B cell (primary cell): ENCODE data around the gene ARHGAP20. TPM values are rescaled to one million over a fixed set of nuclear protein-coding genes. Genes with fewer than 3 reads are reported as not detected.

Experiments used
- ATAC-seq: fragments of 200-7000 bp; cut with Tn5 transposase; one replicate; pipeline ENCODE4 v1.10.0; 2021; ENCODE audit warnings: low read depth, mild to moderate bottlenecking, moderate number of reproducible peaks, moderate library complexity
- CTCF ChIA-PET: fragments of 350-600 bp; sonication (Branson Sonifier 250); formaldehyde crosslinking; loops from one replicate; lab custom pipeline; 2021; ENCODE audit warnings: antibody characterized with exemption, inconsistent platforms; lab: Charles Lee
- POLR2A ChIA-PET: fragments of 350-600 bp; sonication (Branson Sonifier 250); formaldehyde crosslinking; loops from one replicate; lab custom pipeline; 2021; ENCODE audit warnings: antibody characterized with exemption; lab: Charles Lee
- DNase-seq: peaks from one replicate; pipeline ENCODE4 v3.0.0; 2013
- H2AFZ ChIP-seq: 2 replicates; pipeline ENCODE4 v1.6.1; 2012; ENCODE audit warnings: mild to moderate bottlenecking, low read depth, low read length; ENCODE audit not compliant: insufficient read depth, poor library complexity, severe bottlenecking
- H3K27ac ChIP-seq, 2 donors: 1 replicate in 1 of 2; 2 replicates in 1 of 2; pipeline ENCODE4 v1.5.1; 2012 to 2013; ENCODE audit warnings: low read length in 2 of 2, mild to moderate bottlenecking in 2 of 2, moderate library complexity in 1 of 2
- H3K27me3 ChIP-seq, 4 experiments: fragments of 200-600 bp in 1 of 4; sonication (generic) in 1 of 4; replicated peaks in 1 of 4; 1 replicate in 2 of 4; 2 replicates in 2 of 4; pipeline versions ENCODE4 v1.6.1 to v1.7.0; 2013 to 2016; ENCODE audit warnings: low read length in 3 of 4, mild to moderate bottlenecking in 2 of 4, mixed read lengths in 1 of 4, moderate library complexity in 1 of 4; ENCODE audit not compliant: insufficient read depth in 4 of 4, control insufficient read depth in 3 of 4; ENCODE audit errors: control extremely low read depth in 1 of 4
- H3K36me3 ChIP-seq, 2 experiments: replicated peaks in 1 of 2; 1 replicate in 1 of 2; 2 replicates in 1 of 2; pipeline versions ENCODE4 v1.6.1 to v1.7.1; 2013; ENCODE audit warnings: low read length in 1 of 2; ENCODE audit not compliant: insufficient read depth in 2 of 2, control insufficient read depth in 1 of 2; ENCODE audit errors: control extremely low read depth in 1 of 2, extremely low read depth in 1 of 2
- H3K4me1 ChIP-seq, 2 donors: fragments of 200-600 bp in 1 of 2; sonication (generic) in 1 of 2; 1 replicate in 1 of 2; 2 replicates in 1 of 2; pipeline versions ENCODE4 v1.5.1 to v1.6.1; 2013 to 2017; ENCODE audit warnings: low read length in 2 of 2; ENCODE audit not compliant: control insufficient read depth in 2 of 2, insufficient read depth in 2 of 2
- H3K4me2 ChIP-seq: replicated peaks from 2 replicates; pipeline ENCODE3; 2012; ENCODE audit warnings: mild to moderate bottlenecking, low read depth, low read length; ENCODE audit not compliant: poor library complexity, severe bottlenecking
- H3K4me3 ChIP-seq, 5 experiments: fragments of 200-600 bp in 1 of 5; sonication (generic) in 1 of 5; 1 replicate in 3 of 5; 2 replicates in 2 of 5; pipeline versions ENCODE4 v1.5.1 to v1.7.0; 2011 to 2016; ENCODE audit warnings: low read length in 4 of 5, mild to moderate bottlenecking in 4 of 5, low read depth in 2 of 5, control low read depth in 1 of 5, moderate library complexity in 1 of 5; ENCODE audit not compliant: insufficient read depth in 1 of 5; ENCODE audit errors: control extremely low read depth in 1 of 5, extremely low read depth in 1 of 5
- H3K79me2 ChIP-seq: fragments of 200-600 bp; sonication (generic); one replicate; pipeline ENCODE4 v1.6.0; 2016; ENCODE audit warnings: low read length; ENCODE audit not compliant: control insufficient read depth, insufficient read depth
- H3K9ac ChIP-seq: fragments of 200-600 bp; sonication (generic); 2 replicates; pipeline ENCODE4 v1.6.1; 2017; ENCODE audit warnings: mild to moderate bottlenecking, low read length, moderate library complexity
- H3K9me3 ChIP-seq, 3 donors: one replicate each; pipeline versions ENCODE4 v1.6.1 to v1.7.1; 2013; ENCODE audit warnings: low read length in 2 of 3; ENCODE audit not compliant: control insufficient read depth in 2 of 3, insufficient read depth in 1 of 3; ENCODE audit errors: control extremely low read depth in 1 of 3
- H4K20me1 ChIP-seq: 2 replicates; pipeline ENCODE4 v1.6.0; 2012; ENCODE audit warnings: mild to moderate bottlenecking, low read length; ENCODE audit not compliant: insufficient read depth, control insufficient read depth, poor library complexity, severe bottlenecking
- H3K27ac Mint-ChIP-seq: one replicate; pipeline ENCODE4 v1.8.0; 2021; ENCODE audit warnings: mixed read lengths
- H3K27me3 Mint-ChIP-seq: one replicate; pipeline ENCODE4 v1.8.0; 2021; ENCODE audit warnings: mixed read lengths
- H3K4me1 Mint-ChIP-seq: one replicate; pipeline ENCODE4 v1.8.0; 2021; ENCODE audit warnings: mixed read lengths
- H3K4me3 Mint-ChIP-seq: one replicate; pipeline ENCODE4 v1.8.0; 2021; ENCODE audit warnings: mixed read lengths
- H3K9me3 Mint-ChIP-seq: one replicate; pipeline ENCODE4 v1.8.0; 2022; ENCODE audit warnings: mixed read lengths; ENCODE audit not compliant: insufficient read depth
- EZH2 ChIP-seq: IDR thresholded peaks from 2 replicates; pipeline ENCODE4 v1.6.1; 2012; ENCODE audit warnings: borderline replicate concordance, low read depth, mild to moderate bottlenecking, moderate library complexity, low read length; ENCODE audit not compliant: insufficient read depth, poor library complexity, severe bottlenecking
- WGBS: methylation state at CpG from one replicate; pipeline ENCODE4 v1.1.5; 2013; ENCODE audit warnings: missing lambda C conversion rate; ENCODE audit not compliant: insufficient coverage; 5-methylcytosine and 5-hydroxymethylcytosine counted together
- intact Hi-C: fragments of 100-400 bp; cut with micrococcal nuclease; formaldehyde crosslinking; loops from one replicate; pipeline ENCODE4 v1.10.0; 2022
- polyA plus RNA-seq: library from polyadenylated mRNA; depleted of rRNA; stranded (reverse); fragments of >200 nt; gene quantifications from 2 replicates; pipeline ENCODE4 v1.2.3, GENCODE V29; 2012
- total RNA-seq, 2 donors: library from RNA; stranded (reverse); fragments of 120-200 nt in 1 of 2; gene quantifications; 1 replicate in 1 of 2; 2 replicates in 1 of 2; pipeline versions ENCODE4 v1.2.3 to v1.2.4, GENCODE V29; 2013 to 2022
- TF ChIP-seq, protein P1 (sequence below): fragments of 200-600 bp; IDR thresholded peaks from one replicate; pipeline ENCODE4 v1.8.0; 2022; ENCODE audit warnings: antibody characterized with exemption, mild to moderate bottlenecking

Gene ARHGAP20
- total and polyA plus RNA-seq, 2 donors (not counting 1 experiment from before 2014, with no cell fraction given) = 0.54 to 0.91 TPM

DNA sequence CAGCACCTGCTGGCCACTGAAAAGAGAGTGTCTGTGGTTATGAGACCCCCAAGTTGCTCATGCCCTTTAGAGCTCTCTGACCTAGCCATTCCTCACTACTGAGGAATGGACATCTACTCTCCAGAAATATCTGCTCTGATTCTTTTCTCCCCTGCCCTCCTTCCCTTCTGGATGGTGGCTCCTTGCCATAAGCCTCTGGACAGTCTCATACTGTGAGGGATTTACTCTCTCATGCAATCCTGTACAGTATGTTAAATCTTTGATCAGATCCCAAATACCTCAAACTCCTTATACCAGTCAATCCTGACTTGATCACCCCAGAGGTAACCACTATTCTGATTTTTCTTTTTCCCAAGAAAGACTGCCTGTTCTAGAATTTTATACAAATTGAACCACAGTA is 80.7 kb downstream of the ARHGAP20 start:
- H3K27me3 Mint-ChIP-seq = peaks cover 6% of the 10 kb centered on the region
- CTCF ChIA-PET = no interaction called here
- Histone ChIP-seq H3K36me3 (no peaks in the 10 kb centered on the region), H3K27me3 (no peaks in the 10 kb centered on the region), H3K27ac (no peak overlapping the region), H3K4me1 (no peaks in the 10 kb centered on the region), H3K4me2 (no peak overlapping the region), H3K79me2 (no peaks in the 10 kb centered on the region), H2AFZ (no peak overlapping the region), H3K4me3 (no peak overlapping the region), H4K20me1 (no peaks in the 10 kb centered on the region), H3K9ac (no peak overlapping the region), H3K9me3 (peaks cover 0 to 1% (median 0%) of the 10 kb centered on the region in 3 donors)
- H3K4me3 Mint-ChIP-seq = no peak overlapping the region
- no peak overlapping the region for H3K27ac Mint-ChIP-seq
- TF ChIP-seq EZH2 = no peak
- TF ChIP-seq, protein P1, sequence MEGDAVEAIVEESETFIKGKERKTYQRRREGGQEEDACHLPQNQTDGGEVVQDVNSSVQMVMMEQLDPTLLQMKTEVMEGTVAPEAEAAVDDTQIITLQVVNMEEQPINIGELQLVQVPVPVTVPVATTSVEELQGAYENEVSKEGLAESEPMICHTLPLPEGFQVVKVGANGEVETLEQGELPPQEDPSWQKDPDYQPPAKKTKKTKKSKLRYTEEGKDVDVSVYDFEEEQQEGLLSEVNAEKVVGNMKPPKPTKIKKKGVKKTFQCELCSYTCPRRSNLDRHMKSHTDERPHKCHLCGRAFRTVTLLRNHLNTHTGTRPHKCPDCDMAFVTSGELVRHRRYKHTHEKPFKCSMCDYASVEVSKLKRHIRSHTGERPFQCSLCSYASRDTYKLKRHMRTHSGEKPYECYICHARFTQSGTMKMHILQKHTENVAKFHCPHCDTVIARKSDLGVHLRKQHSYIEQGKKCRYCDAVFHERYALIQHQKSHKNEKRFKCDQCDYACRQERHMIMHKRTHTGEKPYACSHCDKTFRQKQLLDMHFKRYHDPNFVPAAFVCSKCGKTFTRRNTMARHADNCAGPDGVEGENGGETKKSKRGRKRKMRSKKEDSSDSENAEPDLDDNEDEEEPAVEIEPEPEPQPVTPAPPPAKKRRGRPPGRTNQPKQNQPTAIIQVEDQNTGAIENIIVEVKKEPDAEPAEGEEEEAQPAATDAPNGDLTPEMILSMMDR = no peak
- ATAC-seq (no peak), DNase-seq (no peak)
- H3K9me3 Mint-ChIP-seq = no peaks in the 10 kb centered on the region
- POLR2A ChIA-PET = no interaction called here
- no peaks in the 10 kb centered on the region for H3K4me1 Mint-ChIP-seq
- intact Hi-C loops = no loop called here

DNA sequence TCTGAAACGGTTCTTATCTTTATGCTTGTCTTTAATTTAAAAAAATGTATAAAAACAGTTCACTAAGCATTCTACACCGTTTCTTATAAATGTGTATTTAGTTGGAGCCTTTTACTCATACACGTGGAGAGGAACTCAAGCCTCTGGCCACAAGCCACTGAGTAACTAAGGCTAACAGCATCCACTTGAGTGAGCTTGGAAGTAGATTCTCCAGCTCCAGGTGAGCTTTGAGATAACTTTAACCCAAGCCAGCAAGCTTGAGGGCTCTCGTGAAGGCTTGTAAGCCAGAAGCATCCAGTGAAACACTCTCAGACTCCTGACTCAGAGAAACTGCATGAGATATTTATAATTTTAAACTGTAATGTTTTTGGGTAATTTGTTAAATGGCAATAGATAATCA is 82.6 kb downstream of the ARHGAP20 start:
- Histone ChIP-seq H3K9me3 (peaks cover 0 to 1% (median 0%) of the 10 kb centered on the region in 3 donors), H3K4me2 (no peak overlapping the region), H2AFZ (no peak overlapping the region), H3K27me3 (no peaks in the 10 kb centered on the region), H4K20me1 (no peaks in the 10 kb centered on the region), H3K4me1 (no peaks in the 10 kb centered on the region), H3K36me3 (no peaks in the 10 kb centered on the region), H3K4me3 (no peak overlapping the region), H3K9ac (no peak overlapping the region), H3K27ac (no peak overlapping the region), H3K79me2 (no peaks in the 10 kb centered on the region)
- Mint-ChIP-seq H3K4me3 (no peak overlapping the region), H3K4me1 (no peaks in the 10 kb centered on the region), H3K27ac (no peak overlapping the region), H3K27me3 (peaks cover 6% of the 10 kb centered on the region), H3K9me3 (no peaks in the 10 kb centered on the region)
- POLR2A ChIA-PET = no interaction called here
- no peak for ATAC-seq
- 100% methylated on average over 1 of the region's 4 CpGs for WGBS
- DNase-seq = no peak
- intact Hi-C loops = no loop called here
- no peak for TF ChIP-seq EZH2
- TF ChIP-seq, protein P1 = no peak
- CTCF ChIA-PET = no interaction called here
